DMS114 treated with DMSO at 0.1 percent for 48 hours (cell line): ENCODE measurements around the gene AP2A2.

Experiments used
- DNase-seq: peaks from one replicate; lab custom pipeline; 2025; ENCODE audit not compliant: unreplicated experiment; lab: John Stamatoyannopoulos, UW

AP2A2 gene

DNA sequence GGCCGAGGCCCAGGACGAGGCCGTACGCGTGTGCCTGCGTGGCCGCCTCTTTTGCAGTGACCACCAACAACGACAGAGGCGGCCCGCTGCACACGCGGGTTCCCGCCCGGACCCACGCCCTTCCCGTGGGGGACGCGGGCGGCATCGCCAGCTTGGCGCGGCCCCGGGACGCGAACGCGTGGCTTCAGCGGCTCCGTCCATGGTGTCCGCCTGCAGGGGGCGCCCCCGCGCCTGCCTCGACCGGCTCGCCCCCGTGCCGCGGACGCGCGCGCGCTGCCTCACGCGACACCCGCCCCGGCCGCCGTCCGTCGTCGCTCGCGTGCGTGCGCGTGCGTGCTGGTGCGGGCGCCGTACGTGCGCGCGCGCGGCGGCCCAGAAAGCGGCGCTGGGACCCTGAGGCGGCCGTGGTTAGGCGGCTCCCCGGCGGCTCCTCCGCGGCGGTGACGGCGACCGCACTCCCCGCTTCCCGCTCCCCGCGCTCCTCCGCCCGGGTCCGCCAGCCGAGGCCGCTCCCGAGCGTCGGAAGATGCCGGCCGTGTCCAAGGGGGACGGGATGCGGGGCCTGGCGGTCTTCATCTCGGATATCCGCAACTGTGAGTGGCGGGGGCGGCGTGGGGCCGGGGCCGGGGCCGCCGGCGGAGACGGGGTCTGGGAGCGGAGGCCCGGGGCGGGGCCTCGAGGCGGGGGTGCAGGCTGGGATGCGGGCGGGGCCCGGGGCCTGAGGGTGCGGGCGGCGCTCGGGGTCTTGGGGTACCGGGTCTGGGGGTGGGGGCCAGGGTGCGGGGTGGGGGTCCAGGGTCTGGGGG, at the start of gene AP2A2:
TSS of gene AP2A2 (plus strand) at position 375 of the 806 bp plus-strand sequence. CDS start at position 527, 152 bp downstream.
- peak; percentile 30 for DNase-seq

DNA sequence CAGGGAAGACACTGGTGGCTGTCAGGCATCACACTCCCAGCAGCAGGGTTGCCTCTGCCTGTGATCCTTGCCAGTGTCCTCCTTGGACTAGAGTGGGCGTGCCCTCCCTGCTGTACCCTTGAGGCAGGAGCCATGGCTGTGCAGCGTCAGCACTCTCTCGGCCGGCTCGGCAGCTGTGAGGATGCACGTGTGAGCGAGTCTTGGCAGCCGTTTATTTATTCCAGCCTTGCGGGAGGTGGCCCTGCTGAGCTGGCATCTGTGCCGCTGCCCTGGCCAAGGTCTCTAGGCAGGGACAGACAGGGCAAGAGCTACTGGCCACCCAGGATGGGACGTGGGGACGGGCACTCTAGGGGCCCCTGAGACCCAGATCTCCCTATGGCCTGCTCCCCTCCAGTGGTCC, 49.1 kb upstream of the AP2A2 start:
- no peak for DNase-seq

DNA sequence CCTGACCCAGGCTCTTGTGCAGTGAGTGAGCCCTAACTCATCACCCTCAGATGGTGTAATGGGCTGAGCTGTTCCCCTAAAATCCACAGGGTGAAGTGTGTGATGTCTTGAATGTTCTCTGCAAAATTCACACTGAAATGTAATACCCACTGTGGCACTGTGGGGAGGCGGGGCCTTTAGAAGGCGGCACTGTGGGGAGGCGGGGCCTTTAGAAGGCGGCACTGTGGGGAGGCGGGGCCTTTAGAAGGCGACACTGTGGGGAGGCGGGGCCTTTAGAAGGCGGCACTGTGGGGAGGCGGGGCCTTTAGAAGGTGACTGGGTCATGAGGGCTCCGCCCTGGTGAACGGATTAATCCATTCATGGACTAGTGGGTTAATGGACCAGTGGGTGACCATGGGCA, 48.1 kb upstream of the AP2A2 start:
- no peak for DNase-seq

DNA sequence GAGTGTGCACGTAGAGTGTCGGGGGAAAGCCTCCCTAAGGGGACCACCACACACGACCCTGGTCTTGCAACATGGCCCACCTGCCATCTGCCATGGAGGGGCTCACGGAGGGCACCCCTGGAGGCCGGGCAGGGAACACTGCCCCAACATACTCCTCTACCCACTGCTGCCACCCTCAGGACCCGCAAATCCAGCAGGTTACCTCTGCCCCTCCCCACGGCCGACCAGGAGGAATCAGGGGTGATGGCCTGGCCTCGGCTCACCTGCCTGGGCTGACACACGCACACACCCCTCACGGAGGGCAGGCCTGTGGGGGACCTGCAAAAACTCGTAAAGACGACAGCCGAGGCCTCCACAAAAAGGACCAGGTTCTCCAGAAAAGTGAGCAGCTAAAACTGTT, 45.2 kb upstream of the AP2A2 start:
- DNase-seq: no peak

DNA sequence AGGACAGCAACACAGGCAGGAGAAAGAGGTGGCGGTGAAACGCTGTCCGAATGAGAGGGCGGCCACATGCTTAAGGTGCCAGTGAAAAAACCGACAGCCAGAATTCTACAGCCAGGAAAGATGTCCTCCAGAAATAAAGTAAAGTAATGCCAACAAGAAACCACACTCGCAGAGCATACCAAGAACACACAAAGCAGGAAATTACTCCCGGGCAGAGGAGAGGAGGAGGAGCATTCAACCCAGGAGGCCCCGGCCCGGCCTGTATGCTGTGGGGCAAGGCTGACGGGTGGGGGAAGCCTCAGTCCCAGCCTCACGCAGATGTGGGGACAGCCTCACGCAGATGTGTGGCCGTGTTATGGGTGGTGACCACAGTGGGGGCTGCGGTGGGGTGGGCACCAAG, 43.1 kb upstream of the AP2A2 start:
- no peak for DNase-seq

DNA sequence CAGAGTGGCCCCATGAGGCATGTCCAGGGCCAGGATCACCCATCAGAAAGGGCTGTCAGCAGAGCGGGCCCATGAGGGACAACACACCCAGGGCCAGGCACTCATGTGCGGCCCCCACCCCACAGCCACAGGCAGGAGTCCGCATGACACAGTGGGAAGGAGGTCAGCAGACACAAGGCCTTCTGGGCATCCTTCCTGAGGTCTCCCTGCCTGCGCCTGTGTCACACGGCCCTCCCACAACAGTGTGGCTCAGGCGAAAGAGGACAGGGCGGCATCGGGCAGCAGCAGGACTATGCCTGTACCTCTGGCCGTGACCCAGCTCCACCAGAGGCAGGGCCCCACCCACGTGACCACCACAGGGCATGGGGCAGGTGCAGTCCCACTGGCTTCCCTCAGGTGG, 42.1 kb upstream of the AP2A2 start:
- DNase-seq: no peak

DNA sequence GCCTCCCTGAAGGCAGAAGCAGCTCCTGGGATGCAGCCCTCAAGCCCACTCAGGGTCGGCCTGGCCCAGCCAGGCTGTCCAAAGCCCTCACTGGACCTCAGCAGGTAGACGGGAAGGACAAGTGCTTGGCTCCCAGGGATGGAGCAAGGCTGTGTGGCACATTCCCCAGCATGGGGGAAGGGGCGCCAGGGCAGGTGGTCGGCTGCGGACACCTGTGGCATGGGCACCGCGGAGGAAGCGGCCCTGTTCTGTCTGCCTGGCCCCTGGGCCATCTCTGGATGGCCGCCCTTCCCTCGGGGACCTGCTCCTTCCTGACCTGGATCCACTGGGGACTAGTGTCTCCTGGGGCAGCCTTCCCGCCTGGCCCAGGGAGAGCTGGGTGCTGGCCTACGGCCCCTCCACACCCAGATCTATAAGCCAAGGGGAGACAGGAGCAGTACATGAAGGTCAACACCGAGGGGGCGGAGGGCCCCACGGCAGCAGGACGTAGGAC, 41.0 kb upstream of the AP2A2 start:
- no peak for DNase-seq

DNA sequence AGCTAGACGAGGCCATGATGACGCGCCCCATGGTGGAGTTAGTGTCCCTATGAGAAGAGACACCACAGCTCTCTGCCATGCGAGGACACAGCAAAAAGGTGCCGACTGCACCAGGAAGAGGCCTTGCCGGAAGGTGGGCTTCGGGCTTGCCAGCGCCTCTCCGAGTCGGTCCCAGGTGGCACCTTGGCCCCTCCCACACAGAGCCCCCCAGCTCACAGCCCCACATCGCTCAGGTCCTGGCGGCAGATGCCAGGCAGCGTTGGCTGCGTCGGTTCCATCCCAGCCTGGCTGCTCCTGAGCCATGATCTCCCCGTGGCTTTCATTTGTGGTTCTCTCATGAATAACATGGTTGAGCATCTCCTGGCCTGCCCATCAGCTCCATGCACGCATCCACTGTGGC, 39.1 kb upstream of the AP2A2 start:
- DNase-seq: no peak

DNA sequence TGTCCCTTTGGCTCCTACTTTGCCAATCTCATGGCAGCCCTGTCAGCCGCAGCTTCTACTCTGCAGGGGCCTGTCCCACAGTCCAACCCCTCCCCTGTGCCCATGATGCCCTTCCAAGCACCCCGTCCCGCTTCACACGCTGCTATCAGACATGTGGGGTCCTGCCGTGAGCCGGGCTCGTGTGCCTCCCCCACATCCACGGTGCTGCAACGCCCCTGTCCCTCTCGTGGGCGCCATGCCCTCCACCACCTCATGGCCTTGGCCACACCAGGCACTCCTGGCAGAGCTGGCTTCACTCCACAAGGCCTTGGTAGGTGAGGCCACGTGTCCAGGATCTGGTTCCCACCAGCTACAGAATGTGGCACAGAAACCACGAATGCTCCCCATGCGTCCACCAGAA, 38.1 kb upstream of the AP2A2 start:
- no peak for DNase-seq

DNA sequence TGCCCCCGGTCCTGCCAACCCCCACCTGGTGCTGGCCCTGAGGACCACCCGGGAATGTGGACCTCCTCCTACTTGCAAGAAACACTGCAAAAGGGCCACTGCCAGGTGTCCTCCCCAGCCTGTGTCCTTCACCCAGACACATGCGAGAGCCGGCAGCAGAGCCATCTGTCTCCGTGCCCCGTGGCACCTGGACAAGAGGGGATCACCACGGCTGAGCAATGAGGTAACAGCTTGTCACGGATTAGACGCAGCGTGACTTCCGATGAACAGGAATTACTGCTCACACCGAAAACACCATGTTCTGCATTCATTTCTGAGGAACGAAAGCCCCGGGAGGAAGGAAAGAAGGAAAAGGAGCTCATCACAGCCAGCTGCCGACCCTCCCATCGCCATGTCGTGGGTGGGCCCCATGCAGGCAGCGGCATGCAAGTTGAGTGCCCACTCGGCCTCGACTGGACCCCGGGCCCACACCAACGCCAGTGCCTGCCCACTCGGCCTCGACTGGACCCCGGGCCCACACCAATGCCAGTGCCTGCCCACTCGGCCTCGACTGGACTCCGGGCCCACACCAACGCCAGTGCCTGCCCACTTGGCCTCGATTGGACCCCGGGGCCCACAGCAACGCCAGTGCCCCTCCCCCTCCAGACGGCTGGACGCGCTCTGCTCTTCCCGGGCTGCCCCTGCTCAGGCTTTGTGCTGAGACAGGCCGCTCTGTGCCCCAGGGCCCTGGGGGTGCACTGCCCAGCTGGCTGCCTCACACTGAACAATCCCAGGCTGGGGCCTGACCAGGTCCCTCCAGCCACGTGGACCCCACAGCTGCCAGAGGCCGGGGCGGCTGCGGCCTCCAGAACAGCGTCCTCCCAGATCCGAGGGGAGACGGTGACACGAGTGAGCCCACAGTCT, 37.1 kb upstream of the AP2A2 start:
- no peak for DNase-seq

DNA sequence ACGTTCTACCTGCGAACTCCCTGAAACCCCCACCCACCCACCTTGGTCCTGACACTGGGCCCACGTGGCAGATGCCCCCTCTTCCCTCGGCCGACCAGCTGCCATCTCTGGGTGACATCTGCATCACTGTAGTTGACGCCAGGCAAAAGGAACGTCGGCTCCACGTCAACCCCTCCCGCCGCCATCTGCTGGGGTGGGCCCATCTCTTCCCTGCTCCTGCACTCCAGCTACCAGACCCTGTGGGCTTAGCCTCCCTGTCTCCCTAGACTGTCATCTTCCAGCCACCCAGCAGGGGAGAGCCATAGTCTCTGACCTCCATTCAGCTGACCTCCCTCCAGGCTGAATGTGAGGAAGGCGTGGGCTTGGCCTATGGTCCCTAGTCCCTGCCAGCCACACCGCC, 36.4 kb upstream of the AP2A2 start:
- no peak for DNase-seq

DNA sequence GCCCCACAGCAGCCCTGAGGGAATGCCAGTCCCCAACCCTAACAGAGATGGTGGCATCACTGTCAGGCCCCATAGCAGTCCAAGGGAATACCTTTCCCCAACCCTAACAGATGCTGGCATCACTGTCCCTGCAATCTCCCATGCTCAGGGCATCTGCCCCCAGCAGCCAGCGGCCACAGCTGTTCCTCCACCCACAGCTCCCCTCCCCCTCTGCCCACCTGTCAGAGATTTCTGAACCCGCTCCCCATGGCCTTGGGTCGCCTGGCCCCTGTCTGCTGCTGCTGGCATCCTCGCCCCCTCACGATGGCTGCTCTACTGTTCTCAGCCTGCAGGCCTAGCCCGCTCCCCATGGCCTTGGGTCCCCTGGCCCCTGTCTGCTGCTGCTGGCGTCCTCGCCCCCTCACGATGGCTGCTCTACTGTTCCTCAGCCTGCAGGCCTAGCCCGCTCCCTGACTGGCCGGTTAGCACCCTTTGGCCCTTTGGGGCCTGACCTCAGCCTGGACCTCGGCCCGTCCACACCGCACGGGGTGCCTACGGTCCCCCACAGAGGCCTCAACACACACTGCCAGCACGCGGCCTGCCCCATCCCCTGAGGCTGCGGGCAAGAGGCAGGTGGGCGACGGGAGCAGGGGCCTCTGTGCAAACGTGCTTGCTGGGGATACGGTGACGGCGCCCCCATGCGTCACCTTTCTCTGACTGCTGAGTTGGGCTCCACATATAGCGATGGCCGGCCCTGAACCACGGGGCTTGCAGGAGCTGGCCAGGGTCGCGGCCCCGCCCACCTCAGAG, 35.8 kb upstream of the AP2A2 start:
- no peak for DNase-seq

DNA sequence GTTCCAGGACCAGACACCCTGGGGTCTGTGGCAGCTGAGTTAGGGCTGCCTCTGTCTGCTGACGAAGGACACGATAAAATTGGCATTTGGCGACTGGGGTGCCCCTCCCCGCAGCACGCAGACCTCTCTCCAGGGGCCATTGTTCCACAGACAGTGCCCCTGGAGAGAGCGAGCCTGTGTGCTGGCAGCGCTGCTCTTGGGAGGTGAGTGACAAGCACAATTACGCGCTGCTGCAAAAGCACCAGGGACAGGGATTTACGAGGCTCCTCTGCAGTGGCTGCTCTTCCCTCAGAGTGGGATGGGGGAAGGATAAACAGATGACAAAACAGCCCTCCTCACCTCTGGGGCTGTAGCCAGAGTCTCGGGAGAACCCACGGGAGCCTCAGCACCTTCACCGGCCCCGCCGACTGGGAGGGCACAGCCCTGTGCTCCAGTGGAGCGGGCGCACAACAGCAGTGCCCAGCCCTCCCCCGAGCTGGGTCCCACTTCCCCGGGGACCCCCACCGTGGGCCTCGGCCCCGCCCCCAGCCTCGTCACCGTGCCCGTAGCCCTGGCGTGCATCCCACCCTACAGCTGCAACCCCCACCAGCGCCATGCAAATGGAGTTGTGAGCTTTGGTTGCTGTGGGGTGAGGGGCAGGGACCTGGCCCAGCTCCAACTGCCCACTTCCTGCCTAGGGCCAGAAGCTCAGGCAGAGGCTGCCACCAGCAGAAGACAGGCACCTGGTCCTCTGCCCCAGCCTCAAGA, 34.7 kb upstream of the AP2A2 start:
- no peak for DNase-seq

DNA sequence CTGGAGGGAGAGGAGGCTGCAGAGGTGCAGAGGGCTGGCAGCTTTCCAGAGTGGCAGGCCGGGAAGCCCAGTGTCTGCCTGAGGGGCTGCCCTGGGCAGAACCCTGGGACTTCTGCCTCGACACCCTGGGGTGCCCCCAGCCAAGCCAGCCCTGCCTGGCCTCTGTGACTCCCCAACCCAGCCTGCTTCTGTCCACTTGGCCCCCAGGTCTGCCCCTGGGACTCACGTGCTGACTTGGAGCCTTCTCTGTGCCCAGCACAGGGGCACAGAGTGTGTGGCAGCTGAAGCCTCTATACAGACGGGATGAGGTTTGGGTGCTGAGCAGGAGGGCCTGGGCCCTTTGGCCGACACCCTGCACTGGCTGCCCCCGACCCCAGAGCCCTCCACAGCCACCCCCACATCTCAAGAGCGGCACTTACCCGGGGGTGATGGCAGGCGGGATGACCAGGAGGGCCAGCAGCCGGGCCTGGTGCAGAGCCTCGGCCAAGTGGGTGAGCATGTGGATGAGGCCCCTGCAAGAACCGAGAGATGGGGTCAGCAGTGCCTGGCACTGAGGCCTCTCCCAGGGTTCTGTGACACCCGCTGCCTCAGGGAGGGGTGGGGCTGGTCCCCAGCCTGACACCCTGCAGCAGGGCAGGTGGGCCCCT, 32.5 kb upstream of the AP2A2 start:
- no peak for DNase-seq

DNA sequence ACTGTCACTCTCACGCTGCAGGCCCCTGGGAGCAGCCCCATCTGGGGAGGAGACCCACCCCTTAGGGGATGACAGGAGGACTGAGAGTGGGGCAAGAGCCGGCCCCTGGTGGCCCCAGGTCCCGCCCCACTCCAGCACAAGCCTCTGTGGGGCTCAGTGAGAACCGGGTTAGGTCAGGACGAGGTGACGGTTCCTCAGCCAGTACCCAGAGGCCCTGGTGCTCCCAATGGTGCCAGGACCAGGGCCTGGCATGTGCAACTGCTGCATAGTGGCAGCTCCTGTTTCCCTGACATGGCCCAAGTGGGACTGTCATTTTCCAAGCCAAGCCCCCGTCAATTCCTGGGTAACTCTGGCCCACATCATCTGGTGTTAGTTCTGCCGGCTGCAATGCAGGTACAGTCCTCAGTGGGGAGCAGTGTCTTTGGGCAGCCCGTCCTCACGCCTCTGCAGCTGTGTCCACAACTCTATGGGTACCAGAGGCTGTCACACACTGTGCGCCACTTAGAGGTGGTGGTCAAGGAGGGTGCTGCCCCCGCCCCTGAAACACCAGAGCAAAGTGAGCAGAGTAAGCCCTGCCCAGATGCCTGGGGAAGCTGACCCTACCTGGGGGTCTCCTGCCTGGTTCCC, 31.0 kb upstream of the AP2A2 start:
- DNase-seq: no peak

DNA sequence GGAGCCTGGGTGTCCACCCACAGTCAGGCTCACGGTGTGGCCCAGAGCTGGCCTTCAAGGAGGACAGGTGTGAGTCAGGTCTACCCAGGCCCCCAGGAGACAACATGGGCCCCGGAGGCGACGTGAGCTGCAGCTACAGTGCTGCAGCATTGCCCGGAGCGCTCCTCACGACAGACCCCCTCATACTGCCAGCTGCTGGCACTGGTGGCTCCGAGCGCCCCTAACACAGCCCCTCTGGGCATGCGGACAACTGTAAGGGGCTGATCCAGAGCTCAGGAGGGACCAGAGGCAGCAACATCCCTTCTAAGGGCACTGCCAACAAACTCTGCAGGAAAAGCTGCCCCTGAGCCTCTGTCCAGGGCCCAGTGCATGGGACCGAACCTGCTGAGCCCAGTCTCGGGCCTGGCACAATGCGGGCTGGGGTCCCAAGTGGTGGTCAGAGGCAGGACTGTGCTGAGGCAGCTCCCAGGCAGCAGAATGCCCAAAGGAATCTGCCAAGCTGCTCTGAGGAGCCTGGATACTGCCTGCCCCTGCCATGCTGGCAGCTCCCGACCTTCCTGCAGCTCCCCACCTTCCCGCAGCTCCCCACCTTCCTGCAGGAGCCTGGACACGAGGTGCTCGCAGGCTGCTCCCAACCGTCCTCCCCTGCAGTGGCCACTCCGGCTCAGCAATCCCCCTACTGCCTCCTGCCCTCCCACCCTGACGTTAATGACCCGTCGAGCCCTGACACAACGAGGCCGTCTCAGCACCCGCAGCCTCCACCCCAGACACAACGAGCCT, 30.1 kb upstream of the AP2A2 start:
- DNase-seq: no peak

DNA sequence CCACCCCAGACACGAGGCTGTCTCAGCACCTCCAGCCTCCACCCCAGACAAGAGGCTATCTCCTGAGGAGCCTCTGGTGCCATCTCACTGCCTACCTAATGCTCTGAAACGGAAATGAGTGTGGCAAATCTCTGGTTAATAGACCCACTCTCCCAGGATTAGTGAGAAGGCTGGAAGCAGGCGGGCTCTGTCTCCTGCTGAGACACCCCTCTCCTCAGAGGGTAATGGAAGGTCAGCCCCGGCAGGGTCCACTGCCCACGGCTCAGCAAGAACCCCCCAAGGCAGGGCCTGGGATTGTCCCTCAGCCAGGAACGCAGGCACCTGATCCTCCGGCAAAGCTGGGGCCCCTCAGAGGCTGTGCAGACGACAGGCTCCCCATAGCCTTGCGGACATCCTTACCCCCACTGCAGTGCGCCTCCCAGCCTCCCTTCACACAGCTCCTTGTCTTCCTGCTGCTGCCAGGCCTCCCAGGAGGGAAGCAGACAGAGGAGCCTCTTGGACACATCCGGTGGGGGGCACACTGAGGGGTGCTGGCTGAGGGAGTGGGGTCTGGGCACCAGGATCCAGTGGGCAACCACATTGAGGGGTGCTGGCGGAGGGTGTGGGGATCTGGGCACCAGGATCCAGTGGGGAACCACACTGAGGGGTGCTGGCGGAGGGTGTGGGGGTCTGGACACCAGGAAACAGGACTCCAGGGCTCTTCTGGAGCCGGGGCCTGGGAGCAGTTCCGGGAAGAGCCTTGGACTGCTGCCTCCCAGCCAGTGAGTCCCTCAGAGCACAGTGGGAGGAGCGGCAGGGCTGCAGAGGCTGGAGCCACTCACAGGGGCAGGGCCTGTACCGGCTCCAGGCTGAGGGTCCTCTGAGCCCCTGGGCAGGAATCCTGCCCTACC, 28.2 kb upstream of the AP2A2 start:
- no peak for DNase-seq

DNA sequence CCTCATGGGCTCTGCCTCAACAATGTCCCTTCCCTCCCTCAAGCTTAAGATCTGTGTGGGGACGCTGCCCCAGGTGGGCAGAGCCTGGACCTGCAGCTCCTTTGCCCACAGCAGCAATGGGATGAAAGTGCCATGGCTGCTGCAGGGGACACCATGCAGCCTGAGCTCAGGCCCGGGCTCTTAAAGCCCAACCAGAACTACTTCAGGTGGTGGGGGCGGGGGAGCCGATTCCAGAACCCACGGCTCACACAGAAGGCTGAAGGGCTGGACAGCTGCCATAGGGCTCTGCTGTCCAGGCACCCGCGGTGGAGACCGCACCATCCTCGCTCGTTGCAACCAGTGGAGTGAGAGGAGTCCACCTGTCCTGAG, 27.5 kb upstream of the AP2A2 start:
- no peak for DNase-seq
